Tibial nerve (tissue), 4 donors: ENCODE data around the gene RAB8A.
"Not testable (repeated sequence)": the region's sequence is repeated elsewhere in the genome, so short reads cannot be mapped to it uniquely, and the experiment has no call there.

ENCODE experiments used
- CTCF ChIP-seq, 5 experiments: fragments of 200-600 bp in 3 of 5; fragments of 450-650 bp in 2 of 5; sonication (generic) in 3 of 5; IDR thresholded peaks; one replicate each; pipeline ENCODE4 v1.5.1; 2016 to 2019; ENCODE audit warnings: antibody characterized with exemption in 5 of 5, mild to moderate bottlenecking in 3 of 5, moderate library complexity in 2 of 5
- EP300 ChIP-seq, 2 donors: sonication (generic); formaldehyde crosslinking; IDR thresholded peaks; one replicate each; pipeline ENCODE4 v1.6.1; 2017; ENCODE audit warnings: antibody characterized with exemption in 2 of 2, mild to moderate bottlenecking in 1 of 2
- POLR2A ChIP-seq, 2 donors: fragments of 450-650 bp; IDR thresholded peaks; one replicate each; pipeline ENCODE4 v1.6.1; 2017; ENCODE audit warnings: antibody characterized with exemption in 2 of 2, mild to moderate bottlenecking in 2 of 2, moderate library complexity in 2 of 2

- TF ChIP-seq CTCF, POLR2A, EP300 (IDR thresholded peaks at IDR 0.05): not testable (repeated sequence)
Measured at GRCh38 chr19:16119075-16119857, 7.6 kb downstream of the RAB8A start.
